NOMO-1 treated with dmso at 0.1 percent for 144 hours (cell line): ENCODE measurements around the gene TPP2.

Source experiments
- DNase-seq: peaks from one replicate; lab custom pipeline; 2025; ENCODE audit not compliant: unreplicated experiment; lab: John Stamatoyannopoulos, UW

TPP2 gene

DNA sequence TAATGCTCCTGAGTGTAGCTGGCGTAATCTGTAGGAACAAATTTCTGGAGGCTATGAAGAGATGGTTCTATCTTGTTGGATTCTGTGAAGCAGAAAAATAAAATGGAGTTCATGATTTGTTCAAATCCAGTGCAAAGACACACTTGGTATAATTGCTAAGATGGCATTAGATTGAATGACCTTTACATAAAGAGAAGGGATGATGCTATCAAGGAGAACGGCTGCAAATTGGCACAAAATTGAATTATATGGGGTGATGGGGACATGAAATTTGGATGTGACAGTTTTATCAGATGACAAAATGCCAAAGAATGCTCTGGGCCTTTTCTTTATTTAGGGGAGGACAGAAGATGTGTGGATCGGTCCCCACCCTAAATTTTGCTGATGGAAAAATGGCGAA lies 94.1 kb downstream of the TPP2 start:
- DNase-seq: no peak

DNA sequence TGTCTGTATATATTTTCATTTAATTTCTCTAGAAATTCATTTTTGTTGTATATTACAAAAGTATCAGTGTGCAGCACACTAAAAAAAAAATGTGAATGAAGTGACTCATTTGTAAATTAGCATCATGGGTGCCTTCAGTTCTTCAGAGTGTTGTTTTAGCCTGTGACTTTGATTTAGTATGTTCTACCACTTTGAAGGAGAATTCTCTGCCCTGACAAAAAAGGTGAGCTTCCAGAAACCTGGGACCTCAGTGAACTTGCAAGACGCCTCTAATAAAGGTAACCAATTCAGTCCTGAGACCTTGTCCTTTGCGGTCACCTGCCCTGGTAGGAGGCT lies 95.7 kb downstream of the TPP2 start:
- DNase-seq: no peak

DNA sequence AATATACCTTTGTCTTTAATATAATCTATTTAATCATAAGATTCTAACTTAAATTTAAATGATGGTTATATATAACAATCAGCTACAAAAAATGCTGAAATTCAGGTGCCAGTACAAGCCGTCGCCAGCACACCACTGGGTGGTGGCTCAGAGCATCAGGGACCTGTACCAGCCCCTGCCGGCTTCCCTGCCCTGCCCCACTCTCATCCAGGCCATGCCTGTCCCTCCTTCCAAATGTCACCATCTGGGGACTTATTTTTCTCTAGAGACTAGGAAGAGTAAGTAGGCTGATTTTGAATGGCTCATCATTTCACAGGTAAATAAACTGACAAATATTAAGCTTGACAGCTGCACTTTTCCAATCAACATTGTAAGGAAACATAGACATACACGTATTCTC lies 96.5 kb downstream of the TPP2 start:
- no peak for DNase-seq

DNA sequence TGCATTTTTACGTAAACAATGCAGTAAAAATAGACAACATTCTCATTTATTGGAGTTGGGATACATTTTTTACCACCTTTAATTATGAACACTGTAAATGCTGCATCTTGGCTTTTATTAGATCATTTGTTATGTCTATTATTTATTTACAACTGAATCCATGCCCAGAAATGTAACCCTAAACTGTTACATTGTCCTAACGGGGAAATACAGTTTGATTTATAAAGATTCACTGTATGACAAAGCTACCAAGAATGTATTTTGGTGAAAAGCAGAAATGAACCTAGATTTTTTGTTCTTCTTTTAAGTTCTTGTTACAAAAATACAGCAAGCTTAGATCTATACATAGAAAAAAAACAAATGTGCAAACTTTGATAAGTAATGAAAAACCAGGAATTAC lies 97.0 kb downstream of the TPP2 start:
- DNase-seq: no peak

DNA sequence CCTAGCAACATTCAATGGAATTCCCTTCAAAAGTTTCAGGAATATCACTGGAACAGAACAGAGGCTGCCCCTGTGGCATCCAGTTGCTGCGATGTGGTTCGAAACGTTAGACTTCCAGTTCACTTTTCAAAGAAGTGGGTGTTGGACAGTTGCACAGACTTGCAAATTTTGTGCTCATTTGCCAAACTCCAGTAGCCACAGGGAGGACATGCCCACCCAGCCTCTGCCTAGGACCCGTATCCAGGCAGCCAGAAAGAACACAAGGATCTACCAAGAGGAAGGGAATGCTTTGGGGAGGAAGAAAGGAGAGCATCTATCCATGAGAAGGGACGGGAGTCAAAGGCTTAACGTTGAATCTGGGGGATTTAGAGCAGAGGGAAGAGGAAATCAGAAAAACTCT lies 98.2 kb downstream of the TPP2 start, which contains the start of gene METTL21C:
METTL21C (minus strand) TSS at position 108 of the 400 bp plus-strand sequence. CDS start 546 bp downstream, outside the sequence.
- no peak for DNase-seq

DNA sequence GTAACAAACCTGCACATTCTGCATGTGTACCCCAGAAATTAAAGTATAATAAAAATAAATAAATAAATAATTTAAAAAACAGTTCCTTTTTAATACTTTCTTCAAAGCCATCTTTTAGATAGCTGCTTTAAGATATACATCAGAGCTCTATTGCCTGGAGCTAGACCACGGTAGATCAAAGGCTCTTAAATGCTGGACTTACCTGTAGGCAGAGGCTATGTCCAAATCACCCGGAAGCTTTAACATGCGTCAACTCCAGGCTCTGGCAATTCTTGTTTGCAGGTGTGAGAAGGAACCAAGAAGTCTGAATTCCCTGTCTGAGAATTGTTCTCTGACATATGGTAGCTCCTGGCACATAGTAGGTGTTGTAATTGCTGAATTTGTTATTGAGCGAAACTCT lies 99.7 kb downstream of the TPP2 start:
- DNase-seq: no peak

DNA sequence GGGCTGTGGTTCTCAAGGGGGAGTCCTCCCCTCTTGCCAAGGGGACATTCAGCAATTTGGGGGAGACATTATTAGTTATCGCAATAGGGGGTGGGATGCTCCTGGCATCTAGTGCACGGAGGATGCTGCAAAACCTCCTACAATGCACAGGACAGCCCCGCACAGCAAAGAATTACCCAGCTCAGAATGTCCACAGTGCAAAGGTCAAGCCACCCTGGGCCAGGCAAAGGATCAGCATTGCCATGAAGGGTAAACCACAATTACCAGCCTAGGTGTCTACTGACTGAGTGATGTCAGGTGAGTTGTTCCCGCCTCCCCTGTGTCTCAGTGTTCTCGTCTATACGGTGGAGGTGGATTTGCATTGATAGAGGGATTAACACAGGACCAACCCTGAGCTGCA lies 100.5 kb downstream of the TPP2 start:
- no peak for DNase-seq

DNA sequence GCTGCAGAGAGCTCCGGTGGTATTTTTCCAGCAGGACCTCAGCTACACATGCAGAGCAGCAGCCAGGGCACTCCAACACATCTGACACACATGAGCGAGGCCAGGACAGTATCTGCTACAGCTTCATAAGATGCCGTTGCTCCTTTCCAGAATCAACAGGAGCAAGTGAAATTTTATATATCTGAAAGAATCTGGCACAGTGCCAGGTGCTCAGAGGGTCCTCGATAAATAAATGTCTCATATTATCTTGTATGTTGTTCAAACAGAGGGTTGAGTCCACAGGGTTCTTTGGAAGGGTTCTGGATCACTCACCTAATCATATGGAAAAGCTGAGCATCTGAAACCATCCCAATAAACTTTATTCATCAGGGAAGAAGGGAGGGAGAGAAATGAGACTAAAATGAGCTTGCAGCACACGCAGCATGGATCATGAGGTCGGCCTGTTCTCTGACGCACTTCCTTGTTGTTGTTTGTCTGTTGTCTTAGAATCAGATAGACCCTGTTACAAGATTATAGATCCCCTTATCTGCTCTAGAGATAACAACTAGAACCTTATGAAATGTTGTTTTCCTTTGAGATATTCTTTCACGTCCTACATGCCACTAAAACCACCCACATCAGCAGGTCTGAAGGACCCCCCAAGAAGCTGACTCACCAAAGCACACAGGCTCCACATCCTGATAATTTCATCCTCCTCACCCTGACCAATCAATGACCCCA lies 101.3 kb downstream of the TPP2 start:
- no peak for DNase-seq

DNA sequence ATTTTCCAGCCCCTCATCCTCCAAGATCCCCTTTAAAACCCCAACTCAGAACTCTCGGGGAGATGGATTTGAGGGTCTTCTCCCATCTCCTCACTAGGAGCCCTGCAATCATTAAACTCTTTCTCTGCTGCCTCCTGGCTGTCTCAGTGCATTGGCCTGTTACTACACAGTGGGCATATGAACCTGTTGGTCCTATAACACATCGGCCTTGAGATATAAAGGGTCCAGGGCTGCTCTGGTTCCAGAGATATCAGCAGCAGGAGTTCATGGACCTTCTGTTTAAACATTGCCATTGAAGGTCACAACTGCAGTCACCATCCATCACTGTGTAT lies 101.8 kb downstream of the TPP2 start:
- no peak for DNase-seq

DNA sequence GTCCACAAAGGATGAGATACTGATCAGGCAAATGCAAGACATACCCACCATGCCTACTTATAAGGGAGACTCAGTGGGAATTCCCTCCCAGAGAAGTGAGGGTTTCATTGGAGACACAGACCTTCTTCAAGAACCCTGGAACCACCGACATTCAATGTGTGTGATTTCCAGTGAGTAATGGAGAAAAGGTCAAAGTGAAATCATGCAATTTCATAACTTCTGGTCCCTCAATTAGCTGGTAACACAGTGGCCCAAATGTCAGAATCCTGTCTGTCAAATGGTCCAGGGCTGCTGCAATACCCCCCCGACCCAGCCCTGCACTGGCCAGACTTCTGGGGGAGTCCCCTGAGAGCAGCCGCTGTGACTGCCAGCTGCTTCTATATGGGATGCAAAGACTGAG lies 102.7 kb downstream of the TPP2 start:
- DNase-seq: no peak

DNA sequence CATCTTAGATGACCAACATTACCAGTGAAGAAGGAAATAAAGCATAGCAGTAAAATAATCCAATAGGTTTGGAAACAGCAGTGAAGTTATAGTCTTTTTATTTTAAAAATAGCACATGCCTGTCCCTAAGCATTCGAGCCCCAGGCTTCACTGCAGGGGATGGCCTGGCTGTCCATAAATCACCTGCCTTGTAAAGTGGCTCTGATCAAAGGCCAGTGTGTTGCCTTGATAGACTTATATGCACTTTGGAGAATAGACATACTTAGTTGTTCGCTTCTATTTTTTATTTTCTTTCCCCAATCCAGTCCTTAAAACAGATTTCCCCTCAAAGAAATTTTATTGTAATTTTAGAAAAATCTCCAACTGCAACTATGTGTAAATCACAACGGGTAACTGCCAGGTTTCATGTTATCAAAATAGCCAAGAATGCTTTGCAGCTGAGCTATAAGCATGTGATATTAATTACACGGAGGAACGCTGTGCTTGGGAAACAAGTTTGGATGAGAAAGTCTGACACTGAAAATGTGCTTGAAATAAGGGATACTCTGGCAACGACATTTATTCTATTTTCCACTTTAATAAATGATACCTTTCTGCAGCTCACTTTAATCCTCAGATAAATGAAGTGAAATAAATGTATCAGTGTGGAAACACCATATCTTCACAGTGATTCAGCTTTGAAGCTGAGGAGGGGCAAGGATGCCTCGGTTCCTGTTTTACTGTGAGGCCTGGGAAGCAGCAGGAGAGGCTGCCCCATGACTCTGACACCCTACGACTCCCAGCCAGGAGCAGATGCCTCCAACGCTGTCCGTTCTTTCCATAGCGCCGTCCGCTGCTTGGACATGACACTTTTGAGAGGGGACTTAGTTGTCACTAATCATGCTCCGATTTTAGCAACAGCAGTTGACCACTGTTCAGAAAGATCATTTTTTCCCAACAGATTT lies 103.6 kb downstream of the TPP2 start:
- no peak for DNase-seq

DNA sequence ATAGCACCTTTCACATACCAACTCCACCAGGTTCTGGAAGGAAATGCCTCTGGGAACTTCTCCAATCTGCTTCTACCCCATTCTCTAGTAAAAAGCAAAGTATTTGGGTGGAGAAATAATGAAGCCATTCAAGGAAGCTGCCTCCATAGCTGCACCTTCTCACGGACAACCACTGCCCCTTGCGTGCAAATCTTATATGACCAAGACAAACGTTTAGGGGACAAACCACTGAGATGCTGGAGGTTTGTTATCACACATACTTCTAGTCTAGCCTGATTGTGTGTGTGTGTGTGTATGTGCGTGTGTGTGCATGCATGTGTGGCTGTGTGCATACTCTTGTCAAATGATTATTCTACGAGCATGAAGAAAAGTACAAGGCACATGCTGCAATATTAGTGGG lies 104.5 kb downstream of the TPP2 start:
- no peak for DNase-seq

DNA sequence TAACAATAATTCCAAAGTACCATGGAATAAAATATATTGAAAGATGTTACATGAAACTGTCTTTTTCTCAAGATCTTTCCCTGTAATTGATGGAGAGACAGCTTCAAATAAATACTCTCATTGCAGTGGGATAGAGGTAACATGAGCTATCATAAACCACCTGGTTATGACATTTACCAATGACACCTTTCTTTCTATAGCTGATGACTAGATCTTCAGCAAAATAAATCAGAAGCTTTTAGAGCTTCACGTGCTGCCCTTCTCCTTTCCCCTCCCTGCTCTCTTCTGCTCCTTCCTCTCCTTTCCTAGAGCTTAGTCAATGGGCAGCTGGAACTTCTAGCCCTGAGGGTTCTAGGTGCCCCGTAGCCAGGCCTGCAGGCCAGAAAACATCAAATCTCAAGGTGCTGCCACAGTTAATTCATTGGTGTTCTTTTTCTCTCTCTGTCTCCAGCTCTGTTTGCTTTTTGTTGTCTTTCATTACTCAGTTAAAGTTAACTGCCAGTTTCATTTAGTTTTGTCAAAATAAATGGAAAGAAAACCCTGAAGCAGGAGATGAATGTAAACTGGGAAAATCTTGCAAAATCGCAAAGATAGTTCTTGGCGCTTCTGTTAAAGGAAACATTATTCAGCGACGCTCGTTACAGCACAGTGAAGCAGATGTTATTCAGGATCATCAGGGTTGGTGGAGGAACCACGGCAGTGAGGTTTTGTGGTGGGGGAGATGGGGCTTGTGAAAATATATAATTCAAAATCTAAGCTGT lies 106.4 kb downstream of the TPP2 start:
- no peak for DNase-seq

DNA sequence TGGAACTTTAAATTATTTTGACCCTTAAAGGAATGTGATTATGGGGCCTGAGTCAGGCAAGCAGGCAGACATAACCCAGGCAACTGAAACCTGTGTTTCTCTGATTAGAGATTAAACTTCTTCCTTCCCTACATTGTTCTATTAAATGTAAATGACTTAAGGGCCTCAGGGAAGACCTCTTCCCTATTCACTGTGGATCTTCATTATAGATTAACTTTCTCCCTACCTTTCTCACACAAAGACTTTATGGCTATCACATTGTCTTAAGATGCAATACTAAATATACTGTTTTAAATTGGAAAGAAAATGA lies 106.9 kb downstream of the TPP2 start:
- no peak for DNase-seq

DNA sequence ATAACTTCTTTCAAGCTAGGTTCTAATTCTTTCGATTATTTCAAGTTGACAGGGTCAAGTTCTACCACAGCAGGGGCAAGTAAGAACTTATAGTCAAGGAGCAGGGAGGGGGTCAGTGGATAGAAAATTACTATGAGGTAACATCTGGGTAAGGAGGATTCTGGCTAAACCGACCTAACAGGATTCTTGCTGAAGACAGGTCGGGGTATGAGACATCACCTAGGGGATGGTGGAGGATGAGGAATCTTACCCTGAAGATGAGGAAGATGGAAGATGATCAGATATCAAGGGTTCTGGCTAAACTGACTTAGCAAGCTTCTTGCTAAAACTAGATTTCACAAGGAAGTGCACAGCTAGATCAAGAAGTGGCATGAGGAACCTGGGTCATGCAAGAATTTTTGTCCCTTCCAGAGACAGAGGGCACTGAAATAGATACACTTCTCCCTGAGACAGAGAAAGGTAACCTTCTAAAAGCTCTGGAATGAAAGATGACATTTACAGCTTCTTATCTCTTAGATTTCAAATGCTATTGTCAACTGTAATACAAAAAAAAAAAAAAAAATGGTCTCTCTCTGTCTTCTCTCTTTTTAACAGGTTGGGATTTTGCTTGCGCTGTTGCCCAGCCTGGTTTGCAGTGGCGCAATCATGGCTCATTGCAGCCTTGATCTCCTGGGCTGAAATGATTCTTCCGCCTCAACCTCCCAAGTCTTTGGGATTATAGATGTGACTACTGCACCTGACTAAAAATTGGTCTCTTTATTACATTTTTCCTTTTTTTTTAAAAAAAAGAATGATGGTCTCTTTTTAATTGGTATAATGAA lies 107.7 kb downstream of the TPP2 start:
- DNase-seq: no peak

DNA sequence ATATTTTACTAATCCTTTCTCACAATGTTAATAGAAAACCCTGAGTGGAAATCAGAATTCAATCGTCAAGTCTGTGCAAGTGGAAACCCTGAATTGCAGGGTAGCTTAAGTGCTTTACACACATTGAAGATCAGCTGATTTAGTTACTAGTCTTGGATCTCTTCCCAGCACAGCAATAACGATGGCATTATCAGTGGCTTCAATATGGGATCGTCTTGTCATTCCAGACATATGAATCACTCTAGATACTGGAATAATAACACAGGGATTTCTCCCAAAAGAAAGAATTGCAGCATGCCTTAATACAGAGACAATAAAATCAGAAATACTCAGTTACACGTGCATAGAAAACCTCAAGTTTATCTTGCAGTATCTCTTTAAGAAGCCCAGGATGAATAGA lies 110.7 kb downstream of the TPP2 start:
- DNase-seq: no peak

DNA sequence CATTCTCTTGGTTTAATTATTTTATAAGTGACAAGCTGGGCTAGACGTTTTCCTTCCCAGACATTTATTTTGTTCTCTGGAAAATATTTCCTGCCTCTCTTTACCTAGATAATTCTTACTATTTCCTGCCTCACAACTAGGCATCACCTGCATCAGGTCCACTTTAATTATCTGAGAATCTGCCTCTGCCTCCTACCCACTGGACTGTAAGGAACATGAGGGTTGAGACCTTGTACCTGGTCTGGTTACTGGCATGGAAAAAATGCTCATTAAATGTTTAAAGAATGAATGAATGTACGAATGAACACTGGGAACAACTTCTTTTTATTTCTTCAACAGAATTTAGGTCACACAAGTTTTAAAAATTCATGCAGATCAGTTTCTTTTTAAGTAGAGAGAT lies 111.4 kb downstream of the TPP2 start:
- no peak for DNase-seq

DNA sequence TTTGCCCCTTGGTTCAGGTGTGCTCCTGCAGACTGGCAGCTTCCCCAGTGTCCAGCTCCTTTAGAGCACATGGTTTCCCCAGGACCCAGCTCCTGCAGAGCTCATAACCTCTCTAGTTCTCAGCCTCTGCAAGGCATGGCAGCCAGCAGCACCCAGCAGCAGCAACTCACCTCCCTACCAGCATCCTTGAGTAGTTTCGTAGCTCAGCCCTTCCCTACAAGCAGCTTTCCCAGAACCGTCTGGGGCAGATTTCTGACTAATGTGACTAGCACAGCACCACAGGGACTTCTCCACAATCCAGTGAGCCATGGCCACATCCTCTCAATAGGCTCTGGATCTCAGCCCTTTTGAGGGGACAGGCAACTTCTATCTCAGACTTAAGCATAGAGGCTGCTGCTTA lies 112.2 kb downstream of the TPP2 start:
- no peak for DNase-seq

DNA sequence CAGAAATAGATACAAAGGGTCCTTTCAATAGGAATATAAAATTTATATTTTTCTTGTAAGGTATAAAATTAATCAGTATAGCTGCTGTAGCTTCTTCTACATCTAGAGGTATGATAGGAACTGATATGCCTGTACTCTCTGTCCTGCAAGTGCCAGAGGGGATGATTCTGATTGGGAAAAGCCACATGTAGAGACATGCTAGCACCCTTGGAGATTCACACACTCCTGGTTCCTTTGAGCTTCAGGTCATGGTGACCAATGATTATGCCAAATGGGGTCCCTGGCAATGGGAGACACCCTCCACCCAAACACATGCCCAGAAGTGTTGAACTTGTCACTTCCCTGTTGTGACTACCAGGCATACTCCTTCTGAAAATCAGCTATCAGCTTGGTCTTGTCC lies 112.8 kb downstream of the TPP2 start:
- no peak for DNase-seq

DNA sequence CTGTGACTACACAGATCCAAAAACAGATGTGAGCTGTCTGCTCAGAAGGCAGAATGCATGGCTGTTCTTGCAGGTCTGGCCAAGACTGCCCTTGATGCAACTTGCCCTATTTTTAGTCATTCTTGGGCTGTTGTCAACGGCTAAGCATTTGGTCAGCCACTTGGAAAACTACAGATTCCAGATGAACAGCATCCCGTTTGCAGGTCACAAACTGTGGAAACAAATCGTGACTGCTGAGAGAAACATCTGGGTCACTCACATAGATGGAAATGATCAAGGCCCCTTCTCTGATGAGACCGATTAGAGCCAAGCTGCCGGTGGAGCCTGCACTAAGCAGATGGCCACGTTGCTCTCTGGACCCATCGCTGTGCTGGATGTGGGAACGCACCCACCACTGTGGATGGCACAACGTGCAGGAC lies 113.5 kb downstream of the TPP2 start:
- DNase-seq: no peak

DNA sequence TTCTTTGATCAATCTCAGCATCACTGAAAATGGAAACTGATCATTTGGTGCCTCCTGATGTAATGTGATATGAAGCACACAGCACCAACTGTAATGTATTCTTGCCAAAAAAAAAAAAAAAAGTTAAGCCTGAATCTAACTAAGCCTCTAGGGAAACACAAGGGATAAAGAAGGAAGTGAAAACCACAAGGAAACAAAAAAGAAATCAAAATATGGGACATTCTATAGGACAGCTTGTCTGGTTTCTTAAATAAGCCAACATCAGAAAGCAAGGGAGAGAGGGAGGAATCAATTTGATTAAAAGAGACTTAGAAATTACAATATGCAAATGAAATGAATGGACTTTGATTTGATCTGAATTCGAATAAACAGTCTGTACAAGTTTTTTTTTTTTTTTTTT lies 118.7 kb downstream of the TPP2 start:
- DNase-seq: no peak
